ENCODE data around the gene TRIM54. TPM values are rescaled to one million over a fixed set of nuclear protein-coding genes. Genes with fewer than 3 reads are reported as not detected.

Gene TRIM54
- total and polyA plus RNA-seq, 9 of the 15 experiments (the other 6 are each of a cell fraction or from before 2014, with no cell fraction given): not detected

DNA sequence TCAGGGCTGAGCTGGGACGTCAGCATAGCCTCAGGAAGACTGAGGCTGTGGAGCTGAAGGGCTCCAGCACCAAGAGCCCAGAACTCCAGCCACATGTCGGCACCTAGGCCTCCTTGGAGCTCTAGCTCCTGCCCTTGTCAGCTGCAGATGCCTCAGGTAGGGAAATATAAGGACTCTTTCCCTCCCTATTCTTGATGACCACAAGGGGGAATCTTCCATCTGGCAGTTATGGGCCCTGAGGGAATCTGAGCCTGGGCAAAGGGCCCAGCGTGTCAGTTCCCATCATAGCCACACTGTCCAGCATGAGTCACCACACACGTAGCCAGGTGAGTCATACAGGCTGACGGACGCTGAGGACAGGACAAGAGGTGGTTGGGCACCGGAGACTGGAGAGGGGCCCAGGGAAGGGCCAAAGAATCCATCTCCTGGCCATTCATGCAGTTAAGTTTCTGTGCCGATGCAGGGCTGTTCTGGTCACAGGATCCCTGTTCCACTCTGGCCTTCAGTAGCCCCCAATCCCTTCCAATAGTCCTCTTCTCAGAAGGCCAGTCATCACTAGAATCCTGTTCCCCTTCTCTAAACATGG lies 38.8 kb downstream of the TRIM54 start (continued):
- TF ChIP-seq, protein P1, sequence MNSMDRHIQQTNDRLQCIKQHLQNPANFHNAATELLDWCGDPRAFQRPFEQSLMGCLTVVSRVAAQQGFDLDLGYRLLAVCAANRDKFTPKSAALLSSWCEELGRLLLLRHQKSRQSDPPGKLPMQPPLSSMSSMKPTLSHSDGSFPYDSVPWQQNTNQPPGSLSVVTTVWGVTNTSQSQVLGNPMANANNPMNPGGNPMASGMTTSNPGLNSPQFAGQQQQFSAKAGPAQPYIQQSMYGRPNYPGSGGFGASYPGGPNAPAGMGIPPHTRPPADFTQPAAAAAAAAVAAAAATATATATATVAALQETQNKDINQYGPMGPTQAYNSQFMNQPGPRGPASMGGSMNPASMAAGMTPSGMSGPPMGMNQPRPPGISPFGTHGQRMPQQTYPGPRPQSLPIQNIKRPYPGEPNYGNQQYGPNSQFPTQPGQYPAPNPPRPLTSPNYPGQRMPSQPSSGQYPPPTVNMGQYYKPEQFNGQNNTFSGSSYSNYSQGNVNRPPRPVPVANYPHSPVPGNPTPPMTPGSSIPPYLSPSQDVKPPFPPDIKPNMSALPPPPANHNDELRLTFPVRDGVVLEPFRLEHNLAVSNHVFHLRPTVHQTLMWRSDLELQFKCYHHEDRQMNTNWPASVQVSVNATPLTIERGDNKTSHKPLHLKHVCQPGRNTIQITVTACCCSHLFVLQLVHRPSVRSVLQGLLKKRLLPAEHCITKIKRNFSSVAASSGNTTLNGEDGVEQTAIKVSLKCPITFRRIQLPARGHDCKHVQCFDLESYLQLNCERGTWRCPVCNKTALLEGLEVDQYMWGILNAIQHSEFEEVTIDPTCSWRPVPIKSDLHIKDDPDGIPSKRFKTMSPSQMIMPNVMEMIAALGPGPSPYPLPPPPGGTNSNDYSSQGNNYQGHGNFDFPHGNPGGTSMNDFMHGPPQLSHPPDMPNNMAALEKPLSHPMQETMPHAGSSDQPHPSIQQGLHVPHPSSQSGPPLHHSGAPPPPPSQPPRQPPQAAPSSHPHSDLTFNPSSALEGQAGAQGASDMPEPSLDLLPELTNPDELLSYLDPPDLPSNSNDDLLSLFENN (IDR thresholded peaks at IDR 0.05; ENCODE audit: low read depth in 2 of 2, low read length in 2 of 2): no peak
- TF ChIP-seq NFXL1 (CRISPR knock-in tag; IDR thresholded peaks at IDR 0.05): no peak
- no peak for TF ChIP-seq BRF1 (IDR thresholded peaks at IDR 0.05; ENCODE audit: borderline replicate concordance, extremely low read depth, insufficient read length)
- TF ChIP-seq DMBX1 (CRISPR knock-in tag; IDR thresholded peaks at IDR 0.05; ENCODE audit: borderline replicate concordance): no peak
- TF ChIP-seq HCFC1 (IDR thresholded peaks at IDR 0.05; ENCODE audit: low read depth, low read length): no peak
- TF ChIP-seq KHSRP (IDR thresholded peaks at IDR 0.05): no peak
- TF ChIP-seq NFIX (CRISPR knock-in tag; IDR thresholded peaks at IDR 0.05; ENCODE audit: low read depth): no peak
- TF ChIP-seq MAFG (tag; conservative IDR thresholded peaks at IDR 0.05): no peak
- TF ChIP-seq HDAC2 (IDR thresholded peaks at IDR 0.05): peak; percentile 50; the same call in 1 of the 2 replicates
- TF ChIP-seq FOXP1 (CRISPR knock-in tag; IDR thresholded peaks at IDR 0.05): no peak; the same call in 1 of the 2 replicates
- TF ChIP-seq, protein P2, sequence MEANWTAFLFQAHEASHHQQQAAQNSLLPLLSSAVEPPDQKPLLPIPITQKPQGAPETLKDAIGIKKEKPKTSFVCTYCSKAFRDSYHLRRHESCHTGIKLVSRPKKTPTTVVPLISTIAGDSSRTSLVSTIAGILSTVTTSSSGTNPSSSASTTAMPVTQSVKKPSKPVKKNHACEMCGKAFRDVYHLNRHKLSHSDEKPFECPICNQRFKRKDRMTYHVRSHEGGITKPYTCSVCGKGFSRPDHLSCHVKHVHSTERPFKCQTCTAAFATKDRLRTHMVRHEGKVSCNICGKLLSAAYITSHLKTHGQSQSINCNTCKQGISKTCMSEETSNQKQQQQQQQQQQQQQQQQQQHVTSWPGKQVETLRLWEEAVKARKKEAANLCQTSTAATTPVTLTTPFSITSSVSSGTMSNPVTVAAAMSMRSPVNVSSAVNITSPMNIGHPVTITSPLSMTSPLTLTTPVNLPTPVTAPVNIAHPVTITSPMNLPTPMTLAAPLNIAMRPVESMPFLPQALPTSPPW (CRISPR knock-in tag; IDR thresholded peaks at IDR 0.05): 0 out of 2 replicates have a peak, but pooled peaks have one; percentile 20
- no peak for TF ChIP-seq BMI1 (IDR thresholded peaks at IDR 0.05; ENCODE audit: low read length)
- TF ChIP-seq ZNF3 (CRISPR knock-in tag; IDR thresholded peaks at IDR 0.05): no peak
- no peak for TF ChIP-seq CEBPB (tag; IDR thresholded peaks at IDR 0.05)
- no peak for TF ChIP-seq ZNF174 (CRISPR knock-in tag; IDR thresholded peaks at IDR 0.05)
- TF ChIP-seq YY1 (IDR thresholded peaks at IDR 0.05; ENCODE audit: borderline replicate concordance in 1 of 3, control insufficient read depth in 1 of 3, extremely low read depth in 1 of 3, insufficient read depth in 3 of 3, insufficient read length in 1 of 3, insufficient replicate concordance in 2 of 3, low read depth in 1 of 3, low read length in 2 of 3): peak in 1 of 3 experiments; percentile 11
- no peak for TF ChIP-seq KDM4B (IDR thresholded peaks at IDR 0.05; ENCODE audit: borderline replicate concordance in 2 of 2, low read depth in 1 of 2)
- TF ChIP-seq, protein P3, sequence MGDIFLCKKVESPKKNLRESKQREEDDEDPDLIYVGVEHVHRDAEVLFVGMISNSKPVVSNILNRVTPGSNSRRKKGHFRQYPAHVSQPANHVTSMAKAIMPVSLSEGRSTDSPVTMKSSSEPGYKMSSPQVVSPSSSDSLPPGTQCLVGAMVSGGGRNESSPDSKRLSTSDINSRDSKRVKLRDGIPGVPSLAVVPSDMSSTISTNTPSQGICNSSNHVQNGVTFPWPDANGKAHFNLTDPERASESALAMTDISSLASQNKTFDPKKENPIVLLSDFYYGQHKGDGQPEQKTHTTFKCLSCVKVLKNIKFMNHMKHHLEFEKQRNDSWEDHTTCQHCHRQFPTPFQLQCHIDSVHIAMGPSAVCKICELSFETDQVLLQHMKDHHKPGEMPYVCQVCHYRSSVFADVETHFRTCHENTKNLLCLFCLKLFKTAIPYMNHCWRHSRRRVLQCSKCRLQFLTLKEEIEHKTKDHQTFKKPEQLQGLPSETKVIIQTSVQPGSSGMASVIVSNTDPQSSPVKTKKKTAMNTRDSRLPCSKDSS (IDR thresholded peaks at IDR 0.05; ENCODE audit: low read depth, partially characterized antibody): no peak
- TF ChIP-seq EP300 (IDR thresholded peaks at IDR 0.05; ENCODE audit: low read length): peak; percentile 65; the same call in 1 of the 2 replicates
- TF ChIP-seq, protein P4, sequence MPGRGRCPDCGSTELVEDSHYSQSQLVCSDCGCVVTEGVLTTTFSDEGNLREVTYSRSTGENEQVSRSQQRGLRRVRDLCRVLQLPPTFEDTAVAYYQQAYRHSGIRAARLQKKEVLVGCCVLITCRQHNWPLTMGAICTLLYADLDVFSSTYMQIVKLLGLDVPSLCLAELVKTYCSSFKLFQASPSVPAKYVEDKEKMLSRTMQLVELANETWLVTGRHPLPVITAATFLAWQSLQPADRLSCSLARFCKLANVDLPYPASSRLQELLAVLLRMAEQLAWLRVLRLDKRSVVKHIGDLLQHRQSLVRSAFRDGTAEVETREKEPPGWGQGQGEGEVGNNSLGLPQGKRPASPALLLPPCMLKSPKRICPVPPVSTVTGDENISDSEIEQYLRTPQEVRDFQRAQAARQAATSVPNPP (IDR thresholded peaks at IDR 0.05; ENCODE audit: borderline replicate concordance, insufficient read depth, insufficient read length): no peak
- TF ChIP-seq NBN (IDR thresholded peaks at IDR 0.05; ENCODE audit: low read depth): 0 out of 2 replicates have a peak, but pooled peaks have one; percentile 33
